Measurements from ENCODE around the gene METTL25. TPM values are rescaled to one million over a fixed set of nuclear protein-coding genes. Genes with fewer than 3 reads are reported as not detected.

METTL25 gene
- total and polyA plus RNA-seq, 7 experiments from 2014 or later = 8.6 to 27.5 (median 15.2) TPM

DNA sequence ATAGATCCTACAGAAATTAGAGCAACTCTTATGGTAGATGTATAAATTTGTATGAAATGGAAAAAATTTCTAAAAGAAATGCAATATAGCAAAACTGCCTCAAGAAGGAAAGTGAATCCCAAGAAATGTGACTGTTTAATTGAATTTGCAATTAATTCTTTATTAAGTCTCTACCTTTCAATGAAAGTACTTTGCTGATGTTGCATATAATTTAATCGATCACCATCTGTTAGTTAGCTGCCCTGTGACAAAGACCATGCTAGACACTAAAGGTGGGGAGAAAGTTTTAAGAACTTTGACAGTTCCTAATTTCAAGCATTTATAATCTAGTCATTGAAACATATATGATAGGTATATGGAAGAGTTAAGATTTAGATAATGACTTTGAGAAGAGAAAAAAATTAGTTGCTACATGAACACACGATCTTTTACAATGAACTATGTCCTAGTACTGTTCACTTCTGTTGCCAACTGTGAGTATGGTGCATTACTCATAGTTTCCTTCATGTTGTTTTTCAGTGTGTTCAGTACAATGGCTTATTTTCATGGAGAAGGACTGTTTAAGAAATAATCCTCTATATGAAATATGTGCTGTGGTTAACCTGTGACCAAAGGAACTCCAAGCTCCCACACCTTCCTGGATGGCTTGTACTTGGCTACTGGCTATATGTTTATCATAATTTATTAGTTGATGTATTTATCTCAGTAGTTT lies 128.4 kb downstream of the METTL25 start:
- peaks cover 0 to 10% (median 4%) of the 10 kb centered on the region in 5 donors for H3K36me3 Mint-ChIP-seq
- H3K27ac ChIP-seq (ENCODE audit: low read depth, low read length) = no peak overlapping the region
- H3K9me3 Mint-ChIP-seq = peaks cover 3 to 80% (median 34%) of the 10 kb centered on the region in 11 donors
- no peak overlapping the region for H3K4me3 Mint-ChIP-seq
- H3K27me3 Mint-ChIP-seq = no peaks in the 10 kb centered on the region
- H3K9me3 ChIP-seq (ENCODE audit: control insufficient read depth in 2 of 3, low read length in 3 of 3) = peaks cover 0 to 14% (median 0%) of the 10 kb centered on the region in 3 experiments
- H3K27me3 ChIP-seq (ENCODE audit: control insufficient read depth in 2 of 2, insufficient read depth in 2 of 2, low read length in 2 of 2) = no peaks in the 10 kb centered on the region
- no peak overlapping the region for H3K4me3 ChIP-seq (ENCODE audit: low read length)
- no peak for ATAC-seq
- H3K36me3 ChIP-seq (ENCODE audit: control insufficient read depth in 2 of 3, insufficient read depth in 3 of 3, low read length in 3 of 3) = no peaks in the 10 kb centered on the region
- CTCF ChIA-PET = interaction anchor here (0.6 kb wide), 1 partner anchor 226 kb away, joined by 3 read pairs; no protein-coding TSS in a partner anchor
- no peaks in the 10 kb centered on the region for H3K4me1 Mint-ChIP-seq
- H3K27ac Mint-ChIP-seq = no peak overlapping the region
- POLR2A ChIA-PET = no interaction called here
- no peak for DNase-seq
- no peaks in the 10 kb centered on the region for H3K4me1 ChIP-seq (ENCODE audit: control insufficient read depth in 2 of 2, insufficient read depth in 2 of 2, low read length in 2 of 2)
- intact Hi-C loops (cut with micrococcal nuclease) = no loop called here

DNA sequence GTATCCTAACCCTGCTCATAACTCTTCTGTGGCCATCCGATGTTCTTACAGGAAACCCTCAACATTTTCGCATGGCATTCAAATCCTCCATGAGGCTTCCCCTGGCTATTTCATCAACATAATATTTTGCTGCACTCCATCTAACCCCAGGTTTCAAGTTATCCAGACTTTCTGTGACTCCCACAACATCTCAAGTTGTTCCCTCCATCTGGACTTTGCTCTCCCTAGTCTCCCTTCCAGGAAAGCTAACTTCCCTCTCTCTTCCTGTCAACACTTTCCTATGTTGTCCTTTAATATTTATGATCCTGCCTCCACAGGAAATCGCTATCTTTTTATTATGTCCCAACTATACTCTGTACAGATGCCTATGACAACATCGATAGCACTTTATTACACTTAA lies 146.1 kb downstream of the METTL25 start:
- no peak overlapping the region for H3K4me3 Mint-ChIP-seq
- Histone ChIP-seq H3K4me3 (ENCODE audit: low read length) (no peak overlapping the region), H3K27ac (ENCODE audit: low read depth, low read length) (no peak overlapping the region), H3K9me3 (ENCODE audit: control insufficient read depth in 2 of 3, low read length in 3 of 3) (no peaks in the 10 kb centered on the region), H3K27me3 (ENCODE audit: control insufficient read depth in 2 of 2, insufficient read depth in 2 of 2, low read length in 2 of 2) (no peaks in the 10 kb centered on the region), H3K4me1 (ENCODE audit: control insufficient read depth in 2 of 2, insufficient read depth in 2 of 2, low read length in 2 of 2) (no peaks in the 10 kb centered on the region), H3K36me3 (ENCODE audit: control insufficient read depth in 2 of 3, insufficient read depth in 3 of 3, low read length in 3 of 3) (no peaks in the 10 kb centered on the region)
- ChIA-PET POLR2A (no interaction called here), CTCF (no interaction called here)
- H3K27ac Mint-ChIP-seq = no peak overlapping the region
- H3K36me3 Mint-ChIP-seq = no peaks in the 10 kb centered on the region
- peaks cover 0 to 7% (median 0%) of the 10 kb centered on the region in 11 donors for H3K9me3 Mint-ChIP-seq
- no peaks in the 10 kb centered on the region for H3K4me1 Mint-ChIP-seq
- ATAC-seq = no peak
- DNase-seq = no peak
- H3K27me3 Mint-ChIP-seq = peaks cover 0 to 18% (median 10%) of the 10 kb centered on the region in 5 donors
- intact Hi-C loops (cut with micrococcal nuclease) = no loop called here

DNA sequence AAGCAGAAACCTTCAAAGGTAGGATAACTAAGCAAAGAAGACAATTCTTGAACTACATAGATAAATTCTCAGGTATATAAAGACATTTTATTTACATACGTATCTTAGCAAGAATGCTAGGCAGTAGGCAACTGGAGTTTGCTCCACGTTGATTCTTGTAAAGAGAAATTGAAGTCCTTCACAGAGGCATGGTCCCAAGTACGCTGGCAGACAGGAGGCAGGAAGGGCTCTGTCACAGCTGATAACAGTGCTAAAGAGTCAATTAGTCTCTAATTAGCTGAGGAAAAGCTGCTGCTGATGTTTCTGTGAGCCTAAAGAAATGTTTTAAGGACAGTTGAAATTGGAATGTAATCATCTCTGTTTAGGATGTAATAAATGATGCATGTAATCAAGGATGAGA lies 146.8 kb downstream of the METTL25 start:
- Histone ChIP-seq H3K27ac (ENCODE audit: low read depth, low read length) (no peak overlapping the region), H3K9me3 (ENCODE audit: control insufficient read depth in 2 of 3, low read length in 3 of 3) (no peaks in the 10 kb centered on the region), H3K4me3 (ENCODE audit: low read length) (no peak overlapping the region), H3K27me3 (ENCODE audit: control insufficient read depth in 2 of 2, insufficient read depth in 2 of 2, low read length in 2 of 2) (no peaks in the 10 kb centered on the region), H3K36me3 (ENCODE audit: control insufficient read depth in 2 of 3, insufficient read depth in 3 of 3, low read length in 3 of 3) (no peaks in the 10 kb centered on the region), H3K4me1 (ENCODE audit: control insufficient read depth in 2 of 2, insufficient read depth in 2 of 2, low read length in 2 of 2) (no peaks in the 10 kb centered on the region)
- ChIA-PET POLR2A (no interaction called here), CTCF (no interaction called here)
- DNase-seq (no peak), ATAC-seq (no peak)
- peaks cover 0 to 7% (median 0%) of the 10 kb centered on the region in 11 donors for H3K9me3 Mint-ChIP-seq
- no peaks in the 10 kb centered on the region for H3K4me1 Mint-ChIP-seq
- H3K27me3 Mint-ChIP-seq = peaks cover 0 to 18% (median 10%) of the 10 kb centered on the region in 5 donors
- intact Hi-C loops (cut with micrococcal nuclease) = no loop called here
- H3K27ac Mint-ChIP-seq = no peak overlapping the region
- H3K36me3 Mint-ChIP-seq = no peaks in the 10 kb centered on the region
- H3K4me3 Mint-ChIP-seq = no peak overlapping the region

DNA sequence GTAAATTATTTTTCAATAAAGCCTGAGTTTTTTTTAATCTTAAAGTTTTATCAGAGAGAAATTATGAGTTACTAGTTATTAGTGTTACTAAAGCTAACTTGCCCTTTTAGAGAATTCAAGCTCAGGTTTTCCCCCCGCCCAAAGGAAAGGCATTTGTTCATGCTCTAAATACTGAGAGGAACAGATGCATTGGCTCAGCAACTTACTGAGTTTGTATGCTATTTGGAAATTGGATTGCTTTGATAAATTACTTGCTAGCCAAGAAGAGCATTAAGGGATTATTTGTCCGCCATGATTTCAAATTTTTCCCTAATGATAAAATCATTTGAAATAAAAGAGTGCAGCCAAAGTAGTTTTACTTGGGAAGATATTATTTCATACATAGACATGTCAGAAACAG lies 149.4 kb downstream of the METTL25 start:
- H3K4me1 Mint-ChIP-seq = no peaks in the 10 kb centered on the region
- POLR2A ChIA-PET = no interaction called here

DNA sequence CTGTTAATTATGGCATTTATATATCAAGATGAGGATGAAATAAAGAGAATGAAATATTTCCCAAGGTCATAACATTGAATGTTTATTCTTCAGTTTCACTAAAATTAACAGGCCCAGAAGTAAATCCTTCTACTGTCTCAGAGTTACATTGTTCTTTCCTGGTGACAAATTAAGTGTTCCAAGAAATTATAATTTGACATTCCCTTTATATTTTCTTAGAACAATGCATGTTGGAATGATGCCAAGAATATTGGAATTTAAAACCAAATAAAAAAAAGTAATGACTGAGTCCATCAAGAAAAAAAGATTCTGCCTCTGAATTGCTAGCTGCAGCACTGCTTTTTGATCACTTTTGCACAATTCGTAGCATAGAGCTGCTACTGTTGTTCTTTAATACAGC lies 152.1 kb downstream of the METTL25 start:
- DNase-seq (no peak), ATAC-seq (no peak)
- H3K9me3 ChIP-seq (ENCODE audit: control insufficient read depth in 2 of 3, low read length in 3 of 3) = no peaks in the 10 kb centered on the region
- no peaks in the 10 kb centered on the region for H3K4me1 Mint-ChIP-seq
- no peak overlapping the region for H3K4me3 Mint-ChIP-seq
- H3K9me3 Mint-ChIP-seq = peaks cover 0 to 2% (median 0%) of the 10 kb centered on the region in 11 donors
- peaks cover 0 to 2% (median 0%) of the 10 kb centered on the region in 5 donors for H3K27me3 Mint-ChIP-seq
- intact Hi-C loops (cut with micrococcal nuclease) = no loop called here
- ChIA-PET CTCF (no interaction called here), POLR2A (no interaction called here)
- no peak overlapping the region for H3K27ac ChIP-seq (ENCODE audit: low read depth, low read length)
- H3K4me3 ChIP-seq (ENCODE audit: low read length) = no peak overlapping the region
- no peak overlapping the region for H3K27ac Mint-ChIP-seq
- H3K4me1 ChIP-seq (ENCODE audit: control insufficient read depth in 2 of 2, insufficient read depth in 2 of 2, low read length in 2 of 2) = no peaks in the 10 kb centered on the region
- H3K27me3 ChIP-seq (ENCODE audit: control insufficient read depth in 2 of 2, insufficient read depth in 2 of 2, low read length in 2 of 2) = no peaks in the 10 kb centered on the region
- no peaks in the 10 kb centered on the region for H3K36me3 ChIP-seq (ENCODE audit: control insufficient read depth in 2 of 3, insufficient read depth in 3 of 3, low read length in 3 of 3)
- H3K36me3 Mint-ChIP-seq = no peaks in the 10 kb centered on the region

More for the DNA sequence above, 149.4 kb downstream of the METTL25 start:
- H3K4me3 ChIP-seq (ENCODE audit: low read length) = no peak overlapping the region
- ATAC-seq (no peak), DNase-seq (no peak)
- H3K36me3 Mint-ChIP-seq = no peaks in the 10 kb centered on the region
- no peaks in the 10 kb centered on the region for H3K27me3 ChIP-seq (ENCODE audit: control insufficient read depth in 2 of 2, insufficient read depth in 2 of 2, low read length in 2 of 2)
- H3K4me3 Mint-ChIP-seq = no peak overlapping the region
- H3K27me3 Mint-ChIP-seq = peaks cover 0 to 12% (median 5%) of the 10 kb centered on the region in 5 donors
- H3K27ac ChIP-seq (ENCODE audit: low read depth, low read length) = no peak overlapping the region
- no peak overlapping the region for H3K27ac Mint-ChIP-seq
- H3K9me3 Mint-ChIP-seq = peaks cover 0 to 2% (median 0%) of the 10 kb centered on the region in 11 donors
- H3K9me3 ChIP-seq (ENCODE audit: control insufficient read depth in 2 of 3, low read length in 3 of 3) = no peaks in the 10 kb centered on the region
- no peaks in the 10 kb centered on the region for H3K4me1 ChIP-seq (ENCODE audit: control insufficient read depth in 2 of 2, insufficient read depth in 2 of 2, low read length in 2 of 2)
- CTCF ChIA-PET = no interaction called here
- H3K36me3 ChIP-seq (ENCODE audit: control insufficient read depth in 2 of 3, insufficient read depth in 3 of 3, low read length in 3 of 3) = no peaks in the 10 kb centered on the region
- intact Hi-C loops (cut with micrococcal nuclease) = no loop called here

DNA sequence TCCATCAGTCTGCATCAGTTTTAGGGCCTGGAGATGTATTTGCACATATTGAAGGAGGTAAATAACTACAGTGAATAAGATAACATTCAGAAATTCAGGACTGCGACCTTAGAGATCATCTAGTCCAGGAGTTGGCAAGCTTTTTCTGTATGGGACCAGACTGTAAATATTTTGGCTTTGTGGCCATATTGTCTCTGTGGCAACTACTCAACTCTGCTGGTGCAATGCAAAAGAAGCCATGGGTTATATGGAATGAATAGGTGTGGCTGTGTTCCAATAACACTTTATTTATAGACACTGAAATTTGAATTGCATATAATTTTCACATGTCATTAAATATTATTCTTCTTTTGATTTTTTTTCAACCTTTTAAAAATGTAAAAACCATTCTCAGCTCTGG lies 156.6 kb downstream of the METTL25 start:
- H3K36me3 ChIP-seq (ENCODE audit: control insufficient read depth in 2 of 3, insufficient read depth in 3 of 3, low read length in 3 of 3) = no peaks in the 10 kb centered on the region

GRCh38 chr12:82515652-82516051 lies 157.3 kb downstream of the METTL25 start:
- Histone ChIP-seq H3K4me3 (ENCODE audit: low read length) (no peak overlapping the region), H3K9me3 (ENCODE audit: control insufficient read depth in 2 of 3, low read length in 3 of 3) (no peaks in the 10 kb centered on the region), H3K27me3 (ENCODE audit: control insufficient read depth in 2 of 2, insufficient read depth in 2 of 2, low read length in 2 of 2) (no peaks in the 10 kb centered on the region), H3K27ac (ENCODE audit: low read depth, low read length) (no peak overlapping the region), H3K4me1 (ENCODE audit: control insufficient read depth in 2 of 2, insufficient read depth in 2 of 2, low read length in 2 of 2) (no peaks in the 10 kb centered on the region), H3K36me3 (ENCODE audit: control insufficient read depth in 2 of 3, insufficient read depth in 3 of 3, low read length in 3 of 3) (no peaks in the 10 kb centered on the region)
- ATAC-seq (no peak), DNase-seq (no peak)
- intact Hi-C loops (cut with micrococcal nuclease) = no loop called here
- Mint-ChIP-seq H3K27me3 (no peaks in the 10 kb centered on the region), H3K4me1 (no peaks in the 10 kb centered on the region), H3K36me3 (no peaks in the 10 kb centered on the region), H3K9me3 (no peaks in the 10 kb centered on the region), H3K4me3 (no peak overlapping the region), H3K27ac (no peak overlapping the region)
- ChIA-PET POLR2A (no interaction called here), CTCF (no interaction called here)

More for the DNA sequence above, 156.6 kb downstream of the METTL25 start:
- H3K9me3 Mint-ChIP-seq = no peaks in the 10 kb centered on the region
- no peaks in the 10 kb centered on the region for H3K36me3 Mint-ChIP-seq
- intact Hi-C loops (cut with micrococcal nuclease) = no loop called here
- DNase-seq (no peak), ATAC-seq (no peak)
- ChIA-PET CTCF (no interaction called here), POLR2A (no interaction called here)
- H3K27me3 ChIP-seq (ENCODE audit: control insufficient read depth in 2 of 2, insufficient read depth in 2 of 2, low read length in 2 of 2) = no peaks in the 10 kb centered on the region
- H3K4me3 ChIP-seq (ENCODE audit: low read length) = no peak overlapping the region
- H3K27ac ChIP-seq (ENCODE audit: low read depth, low read length) = no peak overlapping the region
- H3K4me1 Mint-ChIP-seq = no peaks in the 10 kb centered on the region
- H3K4me1 ChIP-seq (ENCODE audit: control insufficient read depth in 2 of 2, insufficient read depth in 2 of 2, low read length in 2 of 2) = no peaks in the 10 kb centered on the region
- no peaks in the 10 kb centered on the region for H3K27me3 Mint-ChIP-seq
- no peak overlapping the region for H3K27ac Mint-ChIP-seq
- no peak overlapping the region for H3K4me3 Mint-ChIP-seq
- no peaks in the 10 kb centered on the region for H3K9me3 ChIP-seq (ENCODE audit: control insufficient read depth in 2 of 3, low read length in 3 of 3)
